ENCODE results near the gene C5orf22.

DNA sequence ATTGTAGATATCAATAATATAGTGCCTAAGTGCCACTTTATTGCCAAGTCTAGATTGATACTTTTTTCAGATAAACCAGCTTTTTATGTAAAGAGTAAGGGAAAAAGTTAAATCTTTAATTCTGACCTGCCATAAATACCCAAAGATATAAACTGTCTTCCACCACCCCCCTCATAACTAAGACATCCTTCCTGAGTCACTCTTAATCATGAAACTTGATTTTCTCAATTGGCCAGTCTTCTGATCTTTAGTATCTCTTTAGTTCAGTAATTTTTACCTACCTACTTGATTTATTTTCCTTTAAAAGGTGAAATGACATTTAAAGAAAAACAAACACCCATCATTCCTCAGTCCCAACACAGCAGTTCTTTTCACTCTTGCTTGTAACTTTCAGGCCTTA is 21.8 kb downstream of the C5orf22 start:
- TF ChIP-seq, protein P1, sequence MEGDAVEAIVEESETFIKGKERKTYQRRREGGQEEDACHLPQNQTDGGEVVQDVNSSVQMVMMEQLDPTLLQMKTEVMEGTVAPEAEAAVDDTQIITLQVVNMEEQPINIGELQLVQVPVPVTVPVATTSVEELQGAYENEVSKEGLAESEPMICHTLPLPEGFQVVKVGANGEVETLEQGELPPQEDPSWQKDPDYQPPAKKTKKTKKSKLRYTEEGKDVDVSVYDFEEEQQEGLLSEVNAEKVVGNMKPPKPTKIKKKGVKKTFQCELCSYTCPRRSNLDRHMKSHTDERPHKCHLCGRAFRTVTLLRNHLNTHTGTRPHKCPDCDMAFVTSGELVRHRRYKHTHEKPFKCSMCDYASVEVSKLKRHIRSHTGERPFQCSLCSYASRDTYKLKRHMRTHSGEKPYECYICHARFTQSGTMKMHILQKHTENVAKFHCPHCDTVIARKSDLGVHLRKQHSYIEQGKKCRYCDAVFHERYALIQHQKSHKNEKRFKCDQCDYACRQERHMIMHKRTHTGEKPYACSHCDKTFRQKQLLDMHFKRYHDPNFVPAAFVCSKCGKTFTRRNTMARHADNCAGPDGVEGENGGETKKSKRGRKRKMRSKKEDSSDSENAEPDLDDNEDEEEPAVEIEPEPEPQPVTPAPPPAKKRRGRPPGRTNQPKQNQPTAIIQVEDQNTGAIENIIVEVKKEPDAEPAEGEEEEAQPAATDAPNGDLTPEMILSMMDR (IDR thresholded peaks at IDR 0.05) = no peak
- TF ChIP-seq EP300 (IDR thresholded peaks at IDR 0.05) (no peak), POLR2A (IDR thresholded peaks at IDR 0.05) (no peak)

All from ovary (tissue), 3 donors.